Astrocyte (in vitro differentiated cells and primary cell): Measurements from ENCODE around the gene MKLN1. TPM values are rescaled to one million over a fixed set of nuclear protein-coding genes. Genes with fewer than 3 reads are reported as not detected.
A peak's percentile ranks its signal among the peaks of the same experiment; 100 is the strongest.

Source experiments
- DNase-seq: peaks from one replicate; pipeline ENCODE4 v3.0.0-alpha.2; 2010; ENCODE audit warnings: low read depth
- FAIRE-seq: peaks from 2 replicates; lab custom pipeline; 2011; peaks lifted over from hg19 to GRCh38; lab: Jason Lieb, UNC
- H2AFZ ChIP-seq: 2 replicates; pipeline ENCODE4 v1.6.0; 2012; ENCODE audit warnings: low read depth, low read length, inconsistent platforms
- H3K27ac ChIP-seq: 2 replicates; pipeline ENCODE4 v1.5.1; 2011; ENCODE audit warnings: low read depth, low read length, inconsistent platforms
- H3K27me3 ChIP-seq: 2 replicates; pipeline ENCODE4 v1.6.0; 2011; ENCODE audit warnings: low read length, inconsistent platforms; ENCODE audit not compliant: insufficient read depth
- H3K36me3 ChIP-seq: 2 replicates; pipeline ENCODE4 v1.5.1; 2011; ENCODE audit warnings: low read length, inconsistent platforms; ENCODE audit not compliant: insufficient read depth
- H3K4me1 ChIP-seq: 2 replicates; pipeline ENCODE4 v1.5.1; 2011; ENCODE audit warnings: low read length, inconsistent platforms; ENCODE audit not compliant: insufficient read depth
- H3K4me2 ChIP-seq: 2 replicates; pipeline ENCODE4 v1.6.0; 2012; ENCODE audit warnings: low read length, inconsistent platforms
- H3K4me3 ChIP-seq: 2 replicates; pipeline ENCODE4 v1.5.1; 2011; ENCODE audit warnings: low read depth, mild to moderate bottlenecking, low read length, inconsistent platforms; ENCODE audit not compliant: insufficient read depth
- H3K79me2 ChIP-seq: 2 replicates; pipeline ENCODE4 v1.6.0; 2012; ENCODE audit warnings: mild to moderate bottlenecking, low read length, inconsistent platforms; ENCODE audit not compliant: insufficient read depth
- H3K9ac ChIP-seq: 2 replicates; pipeline ENCODE4 v1.6.0; 2012; ENCODE audit warnings: mild to moderate bottlenecking, low read length, inconsistent platforms
- H3K9me3 ChIP-seq: 2 replicates; pipeline ENCODE4 v1.5.1; 2012; ENCODE audit warnings: low read depth, mild to moderate bottlenecking, low read length, inconsistent platforms; ENCODE audit not compliant: insufficient read depth
- H4K20me1 ChIP-seq: 2 replicates; pipeline ENCODE4 v1.6.0; 2012; ENCODE audit warnings: low read length, inconsistent platforms; ENCODE audit not compliant: insufficient read depth
- H3K27ac Mint-ChIP-seq: one replicate; pipeline ENCODE4 v1.8.0; 2021; ENCODE audit warnings: mild to moderate bottlenecking, mixed read lengths; ENCODE audit not compliant: unreplicated experiment
- H3K27me3 Mint-ChIP-seq: one replicate; pipeline ENCODE4 v1.8.0; 2021; ENCODE audit warnings: low read depth, mixed read lengths; ENCODE audit not compliant: unreplicated experiment
- H3K36me3 Mint-ChIP-seq: one replicate; pipeline ENCODE4 v1.8.0; 2021; ENCODE audit warnings: low read depth, mixed read lengths; ENCODE audit not compliant: unreplicated experiment
- H3K4me1 Mint-ChIP-seq: one replicate; pipeline ENCODE4 v1.8.0; 2021; ENCODE audit warnings: low read depth, mixed read lengths; ENCODE audit not compliant: unreplicated experiment
- H3K4me3 Mint-ChIP-seq: one replicate; pipeline ENCODE4 v1.8.0; 2021; ENCODE audit warnings: mild to moderate bottlenecking, moderate library complexity, mixed read lengths; ENCODE audit not compliant: unreplicated experiment
- H3K9me3 Mint-ChIP-seq: one replicate; pipeline ENCODE4 v1.8.0; 2021; ENCODE audit warnings: mild to moderate bottlenecking, mixed read lengths; ENCODE audit not compliant: unreplicated experiment
- EZH2 ChIP-seq: IDR thresholded peaks from 2 replicates; pipeline ENCODE4 v1.6.1; 2012; ENCODE audit warnings: mild to moderate bottlenecking, low read length, inconsistent platforms; ENCODE audit not compliant: insufficient read depth
- total RNA-seq: library from RNA; stranded (reverse); gene quantifications from 2 replicates; pipeline ENCODE4 v1.2.1, GENCODE V29; 2021
- TF ChIP-seq, protein P1 (sequence below): IDR thresholded peaks from 2 replicates; pipeline ENCODE4 v1.5.1; 2011; ENCODE audit warnings: low read depth, mild to moderate bottlenecking, inconsistent platforms, low read length, moderate library complexity; ENCODE audit not compliant: insufficient read depth

The MKLN1 gene
- total RNA-seq, 1 donor from 2014 or later, result 48.0 TPM

GRCh38 chr7:131358636-131359035 is 31.0 kb downstream of the MKLN1 start:
- peaks cover 45% of the 10 kb centered on the region for H3K4me1 Mint-ChIP-seq

GRCh38 chr7:131359136-131359776 is 31.6 kb downstream of the MKLN1 start:
- H2AFZ ChIP-seq, result no peak overlapping the region
- H3K9me3 Mint-ChIP-seq, result no peaks in the 10 kb centered on the region
- H3K27me3 ChIP-seq, result no peaks in the 10 kb centered on the region
- H3K9me3 ChIP-seq, result no peaks in the 10 kb centered on the region
- no peak overlapping the region for H3K4me3 Mint-ChIP-seq
- DNase-seq (peak; percentile 14), FAIRE-seq (no peak)
- H4K20me1 ChIP-seq, result peaks cover 94% of the 10 kb centered on the region
- H3K4me3 ChIP-seq, result no peak overlapping the region
- no peaks in the 10 kb centered on the region for H3K36me3 ChIP-seq
- peaks cover 100% of the 10 kb centered on the region for H3K79me2 ChIP-seq
- no peak overlapping the region for H3K27ac Mint-ChIP-seq
- H3K4me2 ChIP-seq, result no peak overlapping the region
- no peaks in the 10 kb centered on the region for H3K27me3 Mint-ChIP-seq
- peaks cover 45% of the 10 kb centered on the region for H3K4me1 Mint-ChIP-seq
- TF ChIP-seq, protein P1, sequence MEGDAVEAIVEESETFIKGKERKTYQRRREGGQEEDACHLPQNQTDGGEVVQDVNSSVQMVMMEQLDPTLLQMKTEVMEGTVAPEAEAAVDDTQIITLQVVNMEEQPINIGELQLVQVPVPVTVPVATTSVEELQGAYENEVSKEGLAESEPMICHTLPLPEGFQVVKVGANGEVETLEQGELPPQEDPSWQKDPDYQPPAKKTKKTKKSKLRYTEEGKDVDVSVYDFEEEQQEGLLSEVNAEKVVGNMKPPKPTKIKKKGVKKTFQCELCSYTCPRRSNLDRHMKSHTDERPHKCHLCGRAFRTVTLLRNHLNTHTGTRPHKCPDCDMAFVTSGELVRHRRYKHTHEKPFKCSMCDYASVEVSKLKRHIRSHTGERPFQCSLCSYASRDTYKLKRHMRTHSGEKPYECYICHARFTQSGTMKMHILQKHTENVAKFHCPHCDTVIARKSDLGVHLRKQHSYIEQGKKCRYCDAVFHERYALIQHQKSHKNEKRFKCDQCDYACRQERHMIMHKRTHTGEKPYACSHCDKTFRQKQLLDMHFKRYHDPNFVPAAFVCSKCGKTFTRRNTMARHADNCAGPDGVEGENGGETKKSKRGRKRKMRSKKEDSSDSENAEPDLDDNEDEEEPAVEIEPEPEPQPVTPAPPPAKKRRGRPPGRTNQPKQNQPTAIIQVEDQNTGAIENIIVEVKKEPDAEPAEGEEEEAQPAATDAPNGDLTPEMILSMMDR, result no peak
- no peak for TF ChIP-seq EZH2
- no peak overlapping the region for H3K9ac ChIP-seq
- H3K4me1 ChIP-seq, result no peaks in the 10 kb centered on the region
- H3K27ac ChIP-seq, result no peak overlapping the region
- peaks cover 4% of the 10 kb centered on the region for H3K36me3 Mint-ChIP-seq

More at GRCh38 chr7:131358636-131359035, 31.0 kb downstream of the MKLN1 start:
- Mint-ChIP-seq H3K36me3 (peaks cover 4% of the 10 kb centered on the region), H3K27me3 (no peaks in the 10 kb centered on the region), H3K4me3 (no peak overlapping the region), H3K27ac (no peak overlapping the region), H3K9me3 (no peaks in the 10 kb centered on the region)
- peaks cover 100% of the 10 kb centered on the region for H3K79me2 ChIP-seq
- H3K9me3 ChIP-seq, result no peaks in the 10 kb centered on the region
- no peaks in the 10 kb centered on the region for H3K27me3 ChIP-seq
- TF ChIP-seq, protein P1, result no peak
- TF ChIP-seq EZH2, result no peak
- H3K4me2 ChIP-seq, result no peak overlapping the region
- FAIRE-seq (no peak), DNase-seq (no peak)
- no peak overlapping the region for H3K27ac ChIP-seq
- no peak overlapping the region for H3K4me3 ChIP-seq
- no peaks in the 10 kb centered on the region for H3K36me3 ChIP-seq
- no peak overlapping the region for H3K9ac ChIP-seq
- no peak overlapping the region for H2AFZ ChIP-seq
- H3K4me1 ChIP-seq, result no peaks in the 10 kb centered on the region
- H4K20me1 ChIP-seq, result peaks cover 94% of the 10 kb centered on the region

- Histone ChIP-seq H3K79me2 (peaks cover 99% of the 10 kb centered on the region), H2AFZ (no peak overlapping the region), H4K20me1 (peaks cover 97% of the 10 kb centered on the region), H3K27ac (no peak overlapping the region), H3K36me3 (no peaks in the 10 kb centered on the region), H3K4me1 (no peaks in the 10 kb centered on the region), H3K9ac (no peak overlapping the region), H3K4me3 (no peak overlapping the region), H3K27me3 (no peaks in the 10 kb centered on the region), H3K9me3 (no peaks in the 10 kb centered on the region), H3K4me2 (no peak overlapping the region)
- peak overlapping the region; percentile 8 for H3K27ac Mint-ChIP-seq
- H3K9me3 Mint-ChIP-seq, result no peaks in the 10 kb centered on the region
- FAIRE-seq (no peak), DNase-seq (no peak)
- H3K27me3 Mint-ChIP-seq, result no peaks in the 10 kb centered on the region
- H3K4me3 Mint-ChIP-seq, result no peak overlapping the region
- peaks cover 38% of the 10 kb centered on the region for H3K4me1 Mint-ChIP-seq
- TF ChIP-seq, protein P1, result no peak
- no peak for TF ChIP-seq EZH2
- peaks cover 2% of the 10 kb centered on the region for H3K36me3 Mint-ChIP-seq
Measured at GRCh38 chr7:131363719-131364118, 36.0 kb downstream of the MKLN1 start.
